T-helper 17 cell (primary cell): Measurements from ENCODE around the gene MPP2. TPM values are rescaled to one million over a fixed set of nuclear protein-coding genes. Genes with fewer than 3 reads are reported as not detected.
A peak's percentile ranks its signal among the peaks of the same experiment; 100 is the strongest.

Source experiments
- ATAC-seq: fragments of 150-1000 bp; cut with Tn5 transposase; 2 replicates; pipeline ENCODE4 v1.10.0; 2021; ENCODE audit warnings: mild to moderate bottlenecking, moderate library complexity
- DNase-seq, 3 donors: peaks; one replicate each; pipeline versions ENCODE4 v3.0.0 to v3.0.0-alpha.2; 2020 to 2021
- H3K9me3 ChIP-seq: one replicate; pipeline ENCODE4 v1.7.0; 2013; ENCODE audit warnings: low read length, mild to moderate bottlenecking; ENCODE audit not compliant: control insufficient read depth, poor library complexity, severe bottlenecking
- H3K27ac Mint-ChIP-seq: one replicate; pipeline ENCODE4 v1.8.0; 2022; ENCODE audit warnings: mild to moderate bottlenecking, moderate library complexity, mixed read lengths
- H3K27me3 Mint-ChIP-seq: one replicate; pipeline ENCODE4 v1.8.0; 2022; ENCODE audit warnings: mixed read lengths
- H3K36me3 Mint-ChIP-seq: one replicate; pipeline ENCODE4 v1.8.0; 2022; ENCODE audit warnings: low read depth, mixed read lengths
- H3K4me1 Mint-ChIP-seq: one replicate; pipeline ENCODE4 v1.8.0; 2022; ENCODE audit warnings: mild to moderate bottlenecking, mixed read lengths
- H3K4me3 Mint-ChIP-seq: one replicate; pipeline ENCODE4 v1.8.0; 2022; ENCODE audit warnings: mild to moderate bottlenecking, moderate library complexity, mixed read lengths
- total RNA-seq, 4 donors: library from RNA in 2 of 4; stranded (reverse) in 2 of 4; gene quantifications; one replicate each; pipeline ENCODE4 v1.2.3 and lab custom pipeline; 2022 to 2026

The MPP2 gene
- total RNA-seq, 2 donors from 2014 or later, result 1.5 to 2.2 TPM

DNA sequence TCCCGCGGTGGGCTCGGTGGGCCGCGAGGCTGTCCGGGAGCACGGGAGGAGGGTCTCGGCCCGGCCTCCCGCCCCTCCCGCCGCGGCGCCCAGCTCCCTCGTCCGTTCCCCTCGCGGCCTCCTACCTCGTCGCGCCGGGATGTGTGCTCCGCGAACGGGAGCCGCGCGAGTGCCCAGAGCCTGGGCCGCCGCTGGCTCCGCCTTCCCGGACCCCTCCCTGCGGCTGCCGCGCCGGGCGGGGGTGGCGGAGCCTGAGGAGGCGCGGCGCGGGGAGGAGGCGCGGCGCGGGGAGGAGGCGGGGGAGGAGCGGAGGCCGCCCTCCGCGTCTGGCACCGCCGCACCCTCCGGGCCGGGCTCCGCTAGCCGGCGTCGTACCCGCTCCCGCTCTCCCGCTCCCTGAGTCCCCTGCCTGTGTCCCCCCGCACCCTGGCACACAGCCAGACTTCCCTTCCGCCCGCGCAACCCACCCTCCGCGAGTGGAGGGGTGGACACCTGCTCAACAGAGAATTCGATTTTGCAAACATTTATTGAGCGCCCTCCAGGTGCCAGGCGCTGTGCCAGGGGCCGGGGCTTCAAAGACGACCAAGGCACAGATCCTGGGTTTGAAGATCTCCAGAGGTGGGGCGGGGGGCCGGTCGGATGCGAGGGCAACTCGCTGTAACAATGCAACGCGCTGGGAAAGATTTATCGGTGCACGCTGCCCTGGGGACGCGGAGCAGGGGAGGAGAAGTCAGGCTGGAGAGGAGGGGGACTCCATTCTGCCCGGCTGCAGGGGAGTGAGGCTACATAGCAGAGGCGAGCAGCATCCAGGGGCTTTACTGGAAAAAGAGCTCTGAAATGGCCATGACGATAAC is 74.1 kb downstream of the MPP2 start, which contains the start of gene MPP3:
MPP3 (minus strand) TSS at position 171 of the 854 bp plus-strand sequence. CDS start 1,240 bp downstream, outside the sequence.
- ATAC-seq (peak; percentile 94), DNase-seq (peak; percentile 40 to 56 (median 48))
- no peaks in the 10 kb centered on the region for H3K9me3 ChIP-seq
- peaks cover 10% of the 10 kb centered on the region for H3K4me1 Mint-ChIP-seq
- no peaks in the 10 kb centered on the region for H3K36me3 Mint-ChIP-seq
- H3K27ac Mint-ChIP-seq, result no peak within 1 kb of the TSS
- peak within 1 kb of the TSS; percentile 90 for H3K4me3 Mint-ChIP-seq
- peaks cover 30% of the 10 kb centered on the region for H3K27me3 Mint-ChIP-seq

GRCh38 chr17:43832168-43832975 is 75.0 kb downstream of the MPP2 start:
- no peaks in the 10 kb centered on the region for H3K9me3 ChIP-seq
- ATAC-seq (peak; percentile 16), DNase-seq (no peak)
- Mint-ChIP-seq H3K27me3 (peaks cover 30% of the 10 kb centered on the region), H3K27ac (no peak overlapping the region), H3K36me3 (no peaks in the 10 kb centered on the region), H3K4me1 (peaks cover 10% of the 10 kb centered on the region), H3K4me3 (peak overlapping the region; percentile 90)

GRCh38 chr17:43831633-43832032 is 75.7 kb downstream of the MPP2 start:
- no peak for ATAC-seq

DNA sequence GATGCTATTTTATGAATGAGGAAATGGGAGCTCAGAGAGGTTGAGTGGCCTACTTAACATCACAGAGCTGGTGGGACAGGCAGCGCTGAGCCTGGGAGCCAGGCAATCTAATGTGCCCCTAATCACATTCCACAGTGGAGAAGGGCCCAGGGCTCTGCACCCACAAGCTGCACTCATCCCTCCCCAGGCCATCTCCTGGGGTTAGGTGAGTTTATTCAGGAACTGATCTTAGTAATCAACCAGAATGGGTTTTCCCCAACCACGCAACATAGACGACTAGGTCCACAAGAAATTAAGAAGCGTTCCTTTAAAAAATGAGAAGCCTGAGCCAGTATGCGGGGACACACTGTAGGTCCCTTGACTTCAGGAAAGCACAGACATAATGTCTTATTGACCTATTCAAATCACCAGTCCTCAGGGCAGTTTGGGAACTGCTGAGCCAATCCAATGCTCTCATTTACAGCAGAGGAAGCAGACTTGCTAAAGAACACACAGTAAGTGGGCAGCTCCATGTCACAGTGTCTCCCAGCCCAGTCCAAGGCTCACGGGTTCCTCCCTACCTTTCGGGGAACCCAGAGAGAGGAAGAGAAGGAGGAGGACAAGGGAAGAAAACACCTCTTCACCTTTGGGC is 76.7 kb downstream of the MPP2 start:
- H3K9me3 ChIP-seq, result no peaks in the 10 kb centered on the region
- Mint-ChIP-seq H3K4me3 (peak overlapping the region; percentile 73), H3K27me3 (peaks cover 20% of the 10 kb centered on the region), H3K4me1 (peaks cover 10% of the 10 kb centered on the region), H3K36me3 (no peaks in the 10 kb centered on the region), H3K27ac (peak overlapping the region; percentile 60)
- ATAC-seq (peak; percentile 40), DNase-seq (no peak)

More at GRCh38 chr17:43831633-43832032, 75.7 kb downstream of the MPP2 start:
- H3K27me3 Mint-ChIP-seq, result peaks cover 30% of the 10 kb centered on the region
- no peaks in the 10 kb centered on the region for H3K9me3 ChIP-seq
- H3K4me3 Mint-ChIP-seq, result peak overlapping the region; percentile 90
- no peaks in the 10 kb centered on the region for H3K36me3 Mint-ChIP-seq
- no peak for DNase-seq
- H3K27ac Mint-ChIP-seq, result no peak overlapping the region
- peaks cover 10% of the 10 kb centered on the region for H3K4me1 Mint-ChIP-seq

- no peak overlapping the region for H3K4me3 Mint-ChIP-seq
- H3K36me3 Mint-ChIP-seq, result no peaks in the 10 kb centered on the region
- H3K9me3 ChIP-seq, result no peaks in the 10 kb centered on the region
- peaks cover 10% of the 10 kb centered on the region for H3K4me1 Mint-ChIP-seq
- DNase-seq, result no peak
- peaks cover 18% of the 10 kb centered on the region for H3K27me3 Mint-ChIP-seq
- H3K27ac Mint-ChIP-seq, result no peak overlapping the region
- ATAC-seq, result no peak
These were observed 77.6 kb downstream of the MPP2 start for GRCh38 chr17:43829738-43830137.

GRCh38 chr17:43827596-43827995 is 79.7 kb downstream of the MPP2 start:
- H3K27ac Mint-ChIP-seq, result no peak overlapping the region

GRCh38 chr17:43826206-43826605 is 81.1 kb downstream of the MPP2 start:
- Mint-ChIP-seq H3K4me1 (peaks cover 6% of the 10 kb centered on the region), H3K36me3 (no peaks in the 10 kb centered on the region), H3K27ac (no peak overlapping the region), H3K4me3 (no peak overlapping the region), H3K27me3 (peaks cover 5% of the 10 kb centered on the region)
- ATAC-seq (no peak), DNase-seq (no peak)
- H3K9me3 ChIP-seq, result no peaks in the 10 kb centered on the region

More at GRCh38 chr17:43827596-43827995, 79.7 kb downstream of the MPP2 start:
- Mint-ChIP-seq H3K4me3 (no peak overlapping the region), H3K27me3 (peaks cover 5% of the 10 kb centered on the region), H3K36me3 (no peaks in the 10 kb centered on the region), H3K4me1 (peaks cover 6% of the 10 kb centered on the region)
- ATAC-seq, result no peak
- no peak for DNase-seq
- H3K9me3 ChIP-seq, result no peaks in the 10 kb centered on the region

DNA sequence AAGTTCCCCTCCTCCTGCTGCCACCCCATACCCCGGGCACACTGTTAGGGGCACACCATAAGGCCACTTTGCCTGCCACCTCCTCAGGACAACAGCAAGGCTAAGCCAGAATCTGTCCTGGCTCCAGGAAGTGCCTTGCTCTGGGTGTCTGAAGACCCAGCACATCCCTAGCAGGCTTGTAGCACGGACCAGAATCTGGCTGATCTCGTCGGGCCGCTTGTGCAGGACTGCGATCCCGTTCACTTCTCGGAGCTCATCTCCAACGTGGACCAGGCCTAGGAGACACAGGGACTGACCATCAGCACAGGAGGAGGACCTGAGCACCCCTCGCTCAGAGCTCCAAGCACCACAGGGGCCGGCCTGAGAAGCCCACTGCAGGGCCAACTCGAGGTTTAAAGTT is 81.8 kb downstream of the MPP2 start:
- peaks cover under 1% of the 10 kb centered on the region for H3K27me3 Mint-ChIP-seq
- no peaks in the 10 kb centered on the region for H3K9me3 ChIP-seq
- peaks cover 1% of the 10 kb centered on the region for H3K36me3 Mint-ChIP-seq
- ATAC-seq (no peak), DNase-seq (no peak)
- no peak overlapping the region for H3K4me3 Mint-ChIP-seq
- H3K4me1 Mint-ChIP-seq, result peaks cover 3% of the 10 kb centered on the region
- H3K27ac Mint-ChIP-seq, result no peak overlapping the region

Other genes starting within 250 kb of the MPP2 start
- gene MEOX1, start 245.6 kb downstream of the MPP2 start, total RNA-seq, result 1 to 10 TPM; 5.5 to 6.0 TPM
- not detected for gene SOST, start 148.7 kb downstream of the MPP2 start, total RNA-seq
- 10 to 100 TPM; 15.5 to 19.0 TPM for gene DUSP3, start 128.6 kb downstream of the MPP2 start, total RNA-seq
- gene CFAP97D1, start 127.1 kb downstream of the MPP2 start, total RNA-seq, result not detected
- under 1 TPM in 1 of 2 donors, not detected in 1; 0.90 TPM for gene MPP3, start 74.4 kb downstream of the MPP2 start, total RNA-seq
- not detected for gene CD300LG, start 60.4 kb downstream of the MPP2 start, total RNA-seq
- gene PPY, start 34.9 kb upstream of the MPP2 start, total RNA-seq, result not detected
- not detected for gene PYY, start 46.4 kb upstream of the MPP2 start, total RNA-seq
- under 1 TPM; 0.21 to 0.42 TPM for gene NAGS, start 97.1 kb upstream of the MPP2 start, total RNA-seq
- gene TMEM101, start 107.4 kb upstream of the MPP2 start, total RNA-seq, result 10 to 100 TPM; 10.5 to 11.8 TPM
- 10 to 100 TPM; 35.3 to 46.5 TPM for gene LSM12, start 159.1 kb upstream of the MPP2 start, total RNA-seq
- gene G6PC3, start 163.2 kb upstream of the MPP2 start, total RNA-seq, result 10 to 100 TPM; 10.9 to 13.8 TPM
- gene HDAC5, start 216.1 kb upstream of the MPP2 start, total RNA-seq, result 10 to 100 TPM; 83.6 to 96.5 TPM
- gene HROB, start 234.4 kb upstream of the MPP2 start, total RNA-seq, result 1 to 10 TPM; 2.6 to 5.7 TPM